ENCODE data around the gene RRM1. TPM values are rescaled to one million over a fixed set of nuclear protein-coding genes. Genes with fewer than 3 reads are reported as not detected.
A peak's percentile ranks its signal among the peaks of the same experiment; 100 is the strongest.

Gene RRM1
- total and polyA plus RNA-seq, 9 of the 15 experiments (the other 6 are each of a cell fraction or from before 2014, with no cell fraction given) = 113 to 270 (median 163) TPM

- peak; percentile 100 for TF ChIP-seq ZNF280A (IDR thresholded peaks at IDR 0.05; ENCODE audit: low read depth, partially characterized antibody)
- TF ChIP-seq TRIM24 (IDR thresholded peaks at IDR 0.05) = peak; percentile 86 to 93
- no peak for TF ChIP-seq ARID1B (IDR thresholded peaks at IDR 0.05)
- no peak for TF ChIP-seq SNRNP70 (optimal IDR thresholded peaks at IDR 0.05; ENCODE audit: low read depth, low read length)
- no peak for TF ChIP-seq HDAC8 (tag; IDR thresholded peaks at IDR 0.05)
- no peak for TF ChIP-seq SRSF7 (optimal IDR thresholded peaks at IDR 0.05; ENCODE audit: low read depth, low read length)
- TF ChIP-seq ZNF75A (CRISPR knock-in tag; IDR thresholded peaks at IDR 0.05) = no peak
- TF ChIP-seq ZNF384 (IDR thresholded peaks at IDR 0.05; ENCODE audit: low read depth, low read length) = peak; percentile 4; the same call in 1 of the 2 replicates
- TF ChIP-seq LEF1 (IDR thresholded peaks at IDR 0.05) = 0 out of 2 replicates have a peak, but pooled peaks have one; percentile 42
- peak; percentile 81; the same call in 1 of the 2 replicates for TF ChIP-seq CHAMP1 (IDR thresholded peaks at IDR 0.05)
- 0 out of 2 replicates have a peak, but pooled peaks have one; percentile 16 for TF ChIP-seq CC2D1A (IDR thresholded peaks at IDR 0.05)
- TF ChIP-seq RBM25 (IDR thresholded peaks at IDR 0.05; ENCODE audit: low read depth, low read length, severe bottlenecking) = peak; percentile 61
These were observed 45.6 kb downstream of the RRM1 start (continued) for GRCh38 chr11:4140067-4140636.
